A549 (cell line): ENCODE measurements around the gene EXOSC1.

ENCODE experiments used
- KDM5A ChIP-seq: fragments of 200-600 bp; sonication (generic); IDR thresholded peaks from 2 replicates; pipeline ENCODE4 v1.6.1; 2016; ENCODE audit warnings: antibody characterized with exemption, mild to moderate bottlenecking
- TF ChIP-seq, protein P1 (sequence below): fragments of >200 bp; sonication (Bioruptor Twin); formaldehyde crosslinking; IDR thresholded peaks from 3 replicates; pipeline ENCODE4 v1.5.1; 2016

DNA sequence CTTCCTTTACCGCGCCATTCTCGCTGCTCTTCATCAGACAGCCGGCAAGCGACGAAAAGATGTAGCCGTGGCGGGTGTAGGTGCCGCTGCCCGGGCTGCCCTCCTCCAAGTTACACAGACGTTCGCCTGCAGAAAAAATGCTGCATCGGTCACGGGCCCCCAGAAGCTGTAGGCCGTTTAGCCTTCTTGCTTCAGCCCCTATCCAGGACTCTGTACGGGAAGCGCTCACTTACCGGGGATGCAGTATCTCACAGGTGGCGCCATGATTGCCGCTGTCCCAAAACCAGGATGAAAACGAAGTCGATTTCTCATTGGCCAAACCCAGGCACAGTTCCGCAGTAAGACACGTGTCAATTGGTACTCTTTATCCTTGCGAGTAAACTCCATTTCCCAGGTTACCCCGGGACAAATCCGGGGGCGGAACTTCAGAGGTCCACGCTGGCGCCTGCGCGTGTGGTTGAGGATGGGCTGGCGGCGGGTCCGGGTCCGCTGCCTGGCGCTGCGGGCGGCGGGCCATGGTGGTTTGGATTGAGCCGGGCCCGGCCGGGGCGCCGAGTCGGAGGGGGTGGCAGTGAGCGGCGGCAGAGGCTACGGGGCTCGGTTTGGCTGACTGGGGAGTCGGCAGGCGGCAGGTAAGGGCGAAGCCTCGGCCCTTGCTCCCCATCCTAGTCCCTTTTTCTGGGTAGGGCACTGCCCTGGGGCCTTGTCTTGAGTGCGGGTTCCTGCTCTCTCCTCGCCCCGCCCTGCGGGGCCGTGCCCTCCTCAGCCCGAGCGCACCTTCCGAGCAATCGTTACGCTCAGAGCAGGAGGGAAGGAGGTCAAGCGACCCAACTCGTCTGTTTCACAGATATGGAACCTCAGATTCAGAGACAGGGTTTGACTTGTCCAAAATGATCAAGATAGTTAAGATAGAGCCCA lies at the start of gene EXOSC1, which contains the start of gene ZDHHC16:
- TF ChIP-seq, protein P1, sequence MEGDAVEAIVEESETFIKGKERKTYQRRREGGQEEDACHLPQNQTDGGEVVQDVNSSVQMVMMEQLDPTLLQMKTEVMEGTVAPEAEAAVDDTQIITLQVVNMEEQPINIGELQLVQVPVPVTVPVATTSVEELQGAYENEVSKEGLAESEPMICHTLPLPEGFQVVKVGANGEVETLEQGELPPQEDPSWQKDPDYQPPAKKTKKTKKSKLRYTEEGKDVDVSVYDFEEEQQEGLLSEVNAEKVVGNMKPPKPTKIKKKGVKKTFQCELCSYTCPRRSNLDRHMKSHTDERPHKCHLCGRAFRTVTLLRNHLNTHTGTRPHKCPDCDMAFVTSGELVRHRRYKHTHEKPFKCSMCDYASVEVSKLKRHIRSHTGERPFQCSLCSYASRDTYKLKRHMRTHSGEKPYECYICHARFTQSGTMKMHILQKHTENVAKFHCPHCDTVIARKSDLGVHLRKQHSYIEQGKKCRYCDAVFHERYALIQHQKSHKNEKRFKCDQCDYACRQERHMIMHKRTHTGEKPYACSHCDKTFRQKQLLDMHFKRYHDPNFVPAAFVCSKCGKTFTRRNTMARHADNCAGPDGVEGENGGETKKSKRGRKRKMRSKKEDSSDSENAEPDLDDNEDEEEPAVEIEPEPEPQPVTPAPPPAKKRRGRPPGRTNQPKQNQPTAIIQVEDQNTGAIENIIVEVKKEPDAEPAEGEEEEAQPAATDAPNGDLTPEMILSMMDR: no peak
- peak; percentile 91 for TF ChIP-seq KDM5A
